GM19238 (cell line): ENCODE results near the gene SMYD3.
"Not testable (repeated sequence)": the region's sequence is repeated elsewhere in the genome, so short reads cannot be mapped to it uniquely, and the experiment has no call there.

Experiments used
- DNase-seq: peaks from one replicate; pipeline ENCODE4 v3.0.0; 2011; ENCODE audit warnings: low spot score; ENCODE audit not compliant: insufficient read length

Gene SMYD3

GRCh38 chr1:245997471-245998258, 509.4 kb downstream of the SMYD3 start:
- DNase-seq, result no peak

DNA sequence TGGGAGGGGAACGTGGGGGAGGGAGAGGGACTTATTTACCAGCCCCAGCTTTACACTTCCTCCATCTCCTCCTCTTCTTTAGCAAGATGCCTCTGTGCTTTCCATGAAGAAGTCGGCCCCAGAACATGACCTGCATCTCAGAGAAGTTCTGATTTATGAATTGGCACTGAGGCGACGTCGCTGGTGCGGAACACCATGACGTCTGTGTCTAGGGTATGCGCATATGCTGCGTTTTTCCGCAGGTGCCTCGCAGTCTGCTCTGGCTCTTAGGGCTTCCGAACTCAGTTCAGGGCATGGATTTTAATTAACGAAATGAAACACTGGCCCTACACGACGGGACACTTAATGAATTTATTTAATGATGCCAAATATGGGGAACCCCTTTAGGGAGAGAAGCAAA, 510.3 kb downstream of the SMYD3 start:
- no peak for DNase-seq

GRCh38 chr1:245995474-245995873, 511.6 kb downstream of the SMYD3 start:
- no peak for DNase-seq

DNA sequence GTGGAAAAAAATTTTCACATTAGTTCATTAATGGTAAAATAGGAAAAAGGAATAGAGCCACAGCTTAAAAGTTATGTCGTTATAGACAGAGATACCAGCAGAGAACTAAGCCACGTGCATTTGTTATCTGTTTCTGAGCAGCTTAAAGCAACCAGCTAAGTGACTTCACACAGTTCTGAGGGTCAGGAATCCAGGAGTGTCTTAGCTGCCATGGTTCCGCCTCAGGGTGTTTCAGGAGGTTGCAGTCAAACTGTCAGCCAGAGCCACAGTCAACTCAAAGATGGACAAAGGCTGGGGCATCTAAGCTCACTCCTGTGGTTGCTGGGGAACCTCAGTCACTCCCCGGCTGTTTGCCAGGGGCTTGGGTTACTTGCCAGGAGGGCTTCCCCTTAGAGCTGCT, 515.8 kb downstream of the SMYD3 start:
- no peak for DNase-seq

DNA sequence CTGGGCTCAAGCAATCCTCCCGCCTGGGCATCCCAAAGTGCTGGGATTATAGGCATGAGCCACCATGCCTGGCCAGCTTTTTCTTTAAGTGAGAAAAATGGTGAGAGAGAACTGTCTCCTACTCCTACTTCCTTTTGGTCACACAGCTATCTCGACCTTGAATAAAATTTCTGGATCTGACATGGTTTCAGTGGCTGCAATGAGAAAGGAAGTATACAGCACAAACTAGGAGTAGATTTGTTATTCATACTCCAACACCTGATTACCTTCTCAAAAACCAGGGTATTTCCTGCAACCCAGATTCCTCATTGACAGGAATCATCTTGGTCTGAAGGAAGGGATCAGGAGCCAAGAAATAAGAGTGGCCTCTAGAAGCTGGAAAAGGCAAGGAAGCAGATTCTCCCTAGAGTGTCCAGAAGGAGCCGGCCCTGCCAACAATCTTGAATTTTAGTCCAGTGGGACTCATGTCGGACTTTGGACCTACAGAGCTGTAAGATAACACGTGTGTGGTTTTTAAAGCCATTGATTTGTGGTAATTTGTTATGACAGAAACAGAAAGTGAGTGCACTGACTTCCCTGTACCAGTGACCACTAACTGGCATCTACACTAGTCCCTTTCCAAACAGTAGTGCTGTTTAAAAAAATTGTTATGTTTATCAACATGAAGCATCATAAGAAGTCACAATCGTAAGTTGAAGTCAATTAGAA, 516.6 kb downstream of the SMYD3 start:
- no peak for DNase-seq

DNA sequence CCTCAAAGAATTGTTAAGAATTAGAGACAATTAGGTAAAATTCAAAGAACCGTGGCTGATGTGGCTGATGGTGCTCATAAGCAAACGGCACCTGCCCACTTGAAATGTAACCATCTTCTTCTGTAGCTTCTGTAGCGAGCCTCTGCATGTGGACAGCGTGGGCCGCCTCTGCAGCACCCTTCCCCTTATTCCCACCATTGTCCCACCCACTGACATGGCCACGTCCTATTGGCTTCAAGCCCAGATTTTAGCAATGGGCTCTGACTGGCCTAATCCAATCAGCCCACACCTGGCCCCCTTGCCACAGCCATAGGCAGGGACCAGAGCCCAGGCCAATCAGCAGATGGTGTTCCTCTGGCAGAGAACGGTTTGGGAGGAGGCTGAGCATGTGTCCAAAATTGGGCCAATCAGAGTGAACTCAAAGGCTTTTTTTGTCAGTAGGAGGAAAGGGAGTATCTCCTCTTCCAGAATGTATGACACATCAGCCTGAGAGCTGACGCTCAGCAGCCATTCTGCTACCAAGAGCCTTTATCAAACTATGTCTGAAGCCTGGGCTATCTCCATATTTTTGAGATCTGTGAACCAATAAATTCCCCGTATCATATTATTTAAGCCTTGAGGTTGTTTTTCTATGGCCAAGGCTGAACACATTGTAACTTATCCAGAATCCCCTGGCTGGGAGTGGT, 518.5 kb downstream of the SMYD3 start:
- DNase-seq, result no peak

- DNase-seq, result no peak
Observed at GRCh38 chr1:245987997-245988392, 519.1 kb downstream of the SMYD3 start.

DNA sequence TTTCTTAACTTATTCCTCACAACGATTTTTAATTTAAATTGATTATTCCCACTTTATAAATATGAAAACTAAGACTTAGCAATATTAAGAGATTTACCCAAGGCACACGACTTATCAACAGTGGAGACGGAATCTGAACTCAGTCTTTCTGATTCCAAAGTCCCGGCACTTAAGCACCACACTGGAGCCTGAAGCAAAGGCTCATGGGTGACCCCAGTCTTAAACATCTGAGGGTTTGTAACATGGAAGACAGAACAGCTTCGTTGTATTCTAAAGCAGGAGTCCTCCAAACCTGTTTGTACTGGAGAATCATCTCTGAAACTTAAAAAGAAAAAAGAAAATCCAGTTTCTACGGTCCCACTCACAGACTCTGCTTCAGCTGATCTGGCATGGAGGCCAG, 519.5 kb downstream of the SMYD3 start:
- no peak for DNase-seq

- no peak for DNase-seq
Observed at GRCh38 chr1:245987219-245987545, 519.9 kb downstream of the SMYD3 start.

- DNase-seq, result no peak
Observed at GRCh38 chr1:245986404-245987218, 520.5 kb downstream of the SMYD3 start.

DNA sequence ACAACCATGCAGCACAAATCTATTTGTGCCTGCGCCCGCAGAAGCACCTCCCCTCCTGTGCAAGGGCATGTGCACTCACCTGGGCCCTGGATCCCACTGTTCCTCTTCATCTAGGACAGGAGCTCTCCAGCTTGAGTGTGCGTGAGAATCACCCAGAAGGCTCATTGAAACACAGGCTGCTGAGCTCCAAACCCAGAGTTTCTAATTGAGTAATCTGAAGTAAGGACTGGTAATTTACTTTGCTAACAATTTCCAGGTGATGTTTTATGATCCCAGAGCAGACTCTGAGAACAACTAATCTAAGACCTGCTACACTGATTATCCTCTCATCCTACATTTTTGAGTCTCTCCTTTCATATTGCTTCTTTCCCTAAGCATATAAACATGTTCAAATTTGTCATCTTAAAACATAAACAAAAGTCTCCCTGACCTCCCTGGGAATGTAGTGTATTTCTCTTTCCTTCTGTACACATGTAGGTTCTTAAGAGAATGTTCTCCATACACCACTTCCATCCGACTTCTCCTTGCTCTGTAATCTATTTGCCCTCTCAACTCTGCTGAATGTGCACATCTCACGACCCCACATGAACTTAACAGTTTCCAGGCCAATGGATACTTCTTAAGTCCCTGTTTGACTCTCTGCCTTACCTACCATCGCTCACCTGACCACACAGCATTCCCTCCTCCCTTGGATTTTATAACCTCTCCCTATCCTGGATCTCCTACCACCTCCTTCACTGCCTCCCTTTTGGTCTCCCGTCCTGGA, 522.5 kb downstream of the SMYD3 start:
- DNase-seq, result no peak

DNA sequence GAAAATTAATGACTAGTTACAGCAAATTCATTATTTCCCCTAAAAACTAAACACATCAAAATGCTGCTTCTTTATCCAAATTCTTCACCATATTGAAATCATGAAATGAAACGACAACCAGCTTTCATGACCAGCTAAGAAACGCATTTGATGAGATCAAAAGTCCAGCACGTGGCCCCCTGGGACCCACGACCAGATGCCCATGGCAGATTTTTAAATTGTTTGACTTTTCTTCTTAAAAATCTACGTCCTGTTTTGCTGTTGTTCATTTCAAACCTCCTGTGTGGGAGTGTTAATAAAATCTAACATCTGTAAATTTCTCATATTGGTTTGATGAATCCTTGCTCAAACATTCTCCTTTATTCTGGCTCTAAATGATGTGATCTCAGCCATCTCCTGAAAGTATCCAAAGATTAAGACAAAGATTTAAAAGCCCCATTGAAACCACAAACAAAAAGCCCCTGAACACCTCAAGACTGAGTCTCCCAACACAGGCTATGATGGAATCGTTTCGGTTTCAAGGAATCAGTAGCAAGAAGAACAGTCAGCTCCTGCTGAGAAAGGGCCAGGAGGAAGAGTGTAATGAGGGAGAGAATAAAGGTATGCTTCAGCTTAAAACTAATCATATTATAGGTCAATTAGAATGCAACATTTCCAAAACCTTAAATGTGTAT, 523.6 kb downstream of the SMYD3 start:
- DNase-seq, result no peak

DNA sequence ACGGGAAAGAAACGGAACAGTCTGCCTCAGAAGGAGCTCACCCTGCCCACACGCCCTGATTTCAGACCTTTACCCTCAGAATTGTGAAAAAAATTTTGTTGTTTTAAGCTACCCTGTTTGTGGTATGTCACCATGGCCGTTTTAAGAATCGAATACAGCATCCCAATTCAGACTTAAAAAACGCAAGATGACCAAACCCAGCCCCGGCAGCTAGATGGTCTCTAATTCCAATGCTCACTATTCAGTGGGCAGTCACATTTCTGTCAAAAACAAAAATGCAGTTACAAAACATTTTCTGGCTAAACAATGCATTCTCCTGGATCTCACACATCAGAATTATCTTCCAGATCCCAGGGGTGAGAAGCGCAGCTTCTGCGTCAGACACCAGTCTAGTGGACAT, 527.5 kb downstream of the SMYD3 start:
- no peak for DNase-seq

DNA sequence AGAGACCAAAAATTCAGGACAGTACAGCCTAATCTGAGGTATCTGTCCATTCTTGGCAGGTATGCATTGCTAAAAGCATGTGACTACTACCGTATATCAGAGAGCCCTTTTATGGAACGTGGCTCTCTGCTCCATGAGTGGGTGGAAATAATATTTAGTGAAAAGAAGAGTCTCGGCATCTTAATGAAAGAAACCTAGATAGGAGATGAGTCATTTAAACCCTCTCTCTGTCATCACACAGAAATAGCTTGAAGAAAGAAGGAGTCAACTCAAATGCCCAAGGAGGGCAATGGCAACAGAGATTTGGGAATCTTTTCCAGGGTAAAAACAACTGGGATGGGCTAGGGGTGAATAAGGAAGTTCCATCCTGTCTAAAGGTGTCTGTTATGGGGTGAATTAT, 528.2 kb downstream of the SMYD3 start:
- DNase-seq, result no peak

DNA sequence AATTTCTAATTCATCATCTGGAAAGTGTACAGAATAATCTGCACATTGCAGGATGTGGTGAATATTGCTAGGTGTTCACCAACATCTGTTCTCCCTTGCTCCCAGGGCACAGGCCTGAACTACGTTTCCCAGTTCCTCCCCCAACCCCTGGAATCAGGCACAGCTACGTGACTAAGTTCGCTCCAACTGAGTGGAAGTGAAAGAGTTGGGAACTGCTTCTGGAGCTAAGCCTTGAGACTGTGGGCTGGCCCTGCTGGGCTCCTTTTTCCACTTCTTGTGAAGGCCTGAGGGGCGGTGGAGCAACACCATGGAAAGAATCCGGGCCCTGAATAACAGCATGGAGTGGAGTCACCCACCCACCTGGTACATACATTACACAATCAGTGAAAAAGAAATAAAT, 534.6 kb downstream of the SMYD3 start:
- no peak for DNase-seq

GRCh38 chr1:245971711-245972085, 535.4 kb downstream of the SMYD3 start:
- no peak for DNase-seq

- not testable (repeated sequence) for DNase-seq
Observed at GRCh38 chr1:245971076-245971710, 535.9 kb downstream of the SMYD3 start.

- DNase-seq, result no peak
Observed at GRCh38 chr1:245969283-245969682, 537.8 kb downstream of the SMYD3 start.

DNA sequence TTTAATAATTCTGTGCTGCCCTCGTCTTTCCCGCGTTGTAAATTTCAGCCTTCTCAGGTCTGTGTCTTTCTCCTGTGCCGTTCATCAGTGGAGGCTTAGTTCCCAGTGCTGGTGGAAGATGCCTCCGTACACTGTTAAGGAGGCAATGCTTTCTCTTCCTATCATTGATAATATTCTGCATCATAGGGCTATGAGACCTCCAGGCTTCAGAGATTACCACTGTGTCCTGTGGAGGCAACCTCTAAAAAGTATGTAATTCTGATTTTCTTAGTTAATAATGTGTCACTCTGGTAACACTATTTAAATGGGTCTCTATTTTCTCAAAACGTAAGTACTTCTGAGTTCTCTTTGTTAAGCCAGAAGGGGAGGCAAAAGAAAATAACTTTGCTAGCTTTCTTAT, 538.3 kb downstream of the SMYD3 start:
- no peak for DNase-seq

GRCh38 chr1:245965398-245965797, 541.7 kb downstream of the SMYD3 start:
- DNase-seq, result no peak
